WTC11 (cell line): ENCODE results near the gene EHD2. TPM values are rescaled to one million over a fixed set of nuclear protein-coding genes. Genes with fewer than 3 reads are reported as not detected.

Experiments
- ATAC-seq: fragments of 200-7000 bp; cut with Tn5 transposase; 2 replicates; pipeline ENCODE4 v1.10.0; 2021; ENCODE audit warnings: mild to moderate bottlenecking, moderate library complexity
- CTCF ChIA-PET: fragments of 300-600 bp; sonication (Branson Sonifier 250); formaldehyde crosslinking; loops from one replicate; lab custom pipeline; 2021; ENCODE audit warnings: antibody characterized with exemption; lab: Charles Lee
- POLR2A ChIA-PET: fragments of 350-600 bp; sonication (Branson Sonifier 250); formaldehyde crosslinking; loops from one replicate; lab custom pipeline; 2021; ENCODE audit warnings: antibody characterized with exemption; lab: Charles Lee
- DNase-seq: peaks from one replicate; pipeline ENCODE4 v3.0.0; 2021; ENCODE audit warnings: low spot score
- H3K27ac Mint-ChIP-seq: 2 replicates; pipeline ENCODE4 v1.8.0; 2021; ENCODE audit warnings: mixed read lengths
- H3K27me3 Mint-ChIP-seq: 2 replicates; pipeline ENCODE4 v1.8.0; 2021; ENCODE audit warnings: low read depth, mild to moderate bottlenecking, moderate library complexity, mixed read lengths
- H3K36me3 Mint-ChIP-seq: 2 replicates; pipeline ENCODE4 v1.8.0; 2021; ENCODE audit warnings: mixed read lengths
- H3K4me1 Mint-ChIP-seq: 2 replicates; pipeline ENCODE4 v1.8.0; 2022; ENCODE audit warnings: mixed read lengths
- H3K4me3 Mint-ChIP-seq: 2 replicates; pipeline ENCODE4 v1.8.0; 2021; ENCODE audit warnings: mild to moderate bottlenecking, moderate library complexity, mixed read lengths
- H3K9me3 Mint-ChIP-seq: 2 replicates; pipeline ENCODE4 v1.8.0; 2021; ENCODE audit warnings: mixed read lengths
- ATF1 ChIP-seq: sonication (generic); formaldehyde crosslinking; IDR thresholded peaks from 2 replicates; pipeline ENCODE4 v1.8.1; 2023; ENCODE audit warnings: mild to moderate bottlenecking, moderate library complexity, missing genetic modification reagents
- ATF6 ChIP-seq: sonication (generic); formaldehyde crosslinking; IDR thresholded peaks from 2 replicates; pipeline ENCODE4 v1.8.1; 2023; ENCODE audit warnings: mild to moderate bottlenecking, missing genetic modification reagents
- CDX4 ChIP-seq: fragments of 250-450 bp; sonication (Bioruptor Pico); IDR thresholded peaks from 2 replicates; pipeline ENCODE4 v1.9.0; 2021; ENCODE audit warnings: moderate library complexity, mild to moderate bottlenecking, inconsistent platforms, borderline replicate concordance
- CREB1 ChIP-seq: sonication (generic); formaldehyde crosslinking; IDR thresholded peaks from 2 replicates; pipeline ENCODE4 v1.8.0; 2023; ENCODE audit warnings: mild to moderate bottlenecking, missing genetic modification reagents
- E2F1 ChIP-seq: sonication (generic); formaldehyde crosslinking; IDR thresholded peaks from 2 replicates; pipeline ENCODE4 v1.8.0; 2022; ENCODE audit warnings: mild to moderate bottlenecking, missing genetic modification reagents
- E2F4 ChIP-seq: sonication (generic); formaldehyde crosslinking; IDR thresholded peaks from 2 replicates; pipeline ENCODE4 v1.8.1; 2022; ENCODE audit warnings: low read depth, mild to moderate bottlenecking, moderate library complexity, missing genetic modification reagents, borderline replicate concordance
- EMX1 ChIP-seq: fragments of 250-450 bp; sonication (Bioruptor Pico); IDR thresholded peaks from 2 replicates; pipeline ENCODE4 v1.8.0; 2021; ENCODE audit warnings: mild to moderate bottlenecking
- FOXK1 ChIP-seq: sonication (generic); formaldehyde crosslinking; IDR thresholded peaks from 2 replicates; pipeline ENCODE4 v1.8.0; 2022; ENCODE audit warnings: mild to moderate bottlenecking, moderate library complexity, missing genetic modification reagents
- GTF2I ChIP-seq: fragments of 250-450 bp; sonication (Bioruptor Pico); conservative IDR thresholded peaks from 2 replicates; pipeline ENCODE4 v1.4.0; 2021; ENCODE audit warnings: mild to moderate bottlenecking
- JUN ChIP-seq: sonication (generic); formaldehyde crosslinking; IDR thresholded peaks from 2 replicates; pipeline ENCODE4 v1.8.0; 2023; ENCODE audit warnings: mild to moderate bottlenecking, missing genetic modification reagents
- NR2C2 ChIP-seq: sonication (generic); formaldehyde crosslinking; IDR thresholded peaks from 2 replicates; pipeline ENCODE4 v1.8.0; 2022; ENCODE audit warnings: mild to moderate bottlenecking, missing genetic modification reagents
- PRDM15 ChIP-seq: sonication (generic); formaldehyde crosslinking; IDR thresholded peaks from 2 replicates; pipeline ENCODE4 v1.8.0; 2022; ENCODE audit warnings: missing genetic modification reagents
- RELA ChIP-seq: sonication (generic); formaldehyde crosslinking; IDR thresholded peaks from 2 replicates; pipeline ENCODE4 v1.8.1; 2022; ENCODE audit warnings: missing genetic modification reagents, mild to moderate bottlenecking, borderline replicate concordance
- RORB ChIP-seq: fragments of 250-450 bp; sonication (Bioruptor Pico); IDR thresholded peaks from 2 replicates; pipeline ENCODE4 v1.9.0; 2021; ENCODE audit warnings: mild to moderate bottlenecking
- TEAD4 ChIP-seq: sonication (generic); formaldehyde crosslinking; IDR thresholded peaks from 2 replicates; pipeline ENCODE4 v1.8.0; 2022; ENCODE audit warnings: mild to moderate bottlenecking, missing genetic modification reagents
- USF2 ChIP-seq: sonication (generic); formaldehyde crosslinking; IDR thresholded peaks from 2 replicates; pipeline ENCODE4 v1.8.1; 2023; ENCODE audit warnings: mild to moderate bottlenecking, missing genetic modification reagents, moderate library complexity
- ZBTB21 ChIP-seq: sonication (generic); formaldehyde crosslinking; IDR thresholded peaks from 2 replicates; pipeline ENCODE4 v1.8.1; 2023; ENCODE audit warnings: mild to moderate bottlenecking, missing genetic modification reagents, borderline replicate concordance
- ZMAT4 ChIP-seq: fragments of 250-450 bp; sonication (Bioruptor Pico); IDR thresholded peaks from 2 replicates; pipeline ENCODE4 v1.9.0; 2021; ENCODE audit warnings: mild to moderate bottlenecking
- ZNF232 ChIP-seq: sonication (generic); formaldehyde crosslinking; IDR thresholded peaks from 2 replicates; pipeline ENCODE4 v1.8.0; 2022; ENCODE audit warnings: mild to moderate bottlenecking, missing genetic modification reagents
- ZNF263 ChIP-seq: sonication (generic); formaldehyde crosslinking; IDR thresholded peaks from 2 replicates; pipeline ENCODE4 v1.8.1; 2022; ENCODE audit warnings: low read depth, mild to moderate bottlenecking, moderate library complexity, missing genetic modification reagents
- ZNF423 ChIP-seq: fragments of 250-450 bp; sonication (Bioruptor Pico); IDR thresholded peaks from 2 replicates; pipeline ENCODE4 v2.1.2; 2022; ENCODE audit warnings: mild to moderate bottlenecking, moderate library complexity
- ZNF512 ChIP-seq: sonication (generic); formaldehyde crosslinking; IDR thresholded peaks from 2 replicates; pipeline ENCODE4 v1.8.1; 2022; ENCODE audit warnings: missing genetic modification reagents, borderline replicate concordance
- ZNF671 ChIP-seq: fragments of 250-450 bp; sonication (Bioruptor Pico); IDR thresholded peaks from 2 replicates; pipeline ENCODE4 v1.8.0; 2021; ENCODE audit warnings: mild to moderate bottlenecking
- total RNA-seq: library from RNA; stranded (reverse); gene quantifications from 3 replicates; pipeline ENCODE4 v1.2.3, GENCODE V29; 2021

Gene EHD2
- total RNA-seq, 1 experiment from 2014 or later, result 11.8 TPM

- no peak for TF ChIP-seq CREB1 (CRISPR knock-in tag)
- TF ChIP-seq ATF6 (CRISPR knock-in tag), result no peak
- no peak for TF ChIP-seq NR2C2
- TF ChIP-seq TEAD4 (CRISPR knock-in tag), result no peak
- no peak for TF ChIP-seq EMX1 (CRISPR knock-in tag)
These were observed 22.1 kb upstream of the EHD2 start (continued) for GRCh38 chr19:47691090-47691489.

GRCh38 chr19:47691782-47692181 is 21.4 kb upstream of the EHD2 start:
- Mint-ChIP-seq H3K27me3 (no peaks in the 10 kb centered on the region), H3K27ac (no peak overlapping the region), H3K4me3 (no peak overlapping the region), H3K4me1 (no peaks in the 10 kb centered on the region), H3K9me3 (peaks cover 7% of the 10 kb centered on the region), H3K36me3 (peaks cover 24% of the 10 kb centered on the region)
- ATAC-seq (no peak), DNase-seq (no peak)
- POLR2A ChIA-PET, result no interaction called here
- CTCF ChIA-PET, result no interaction called here
- TF ChIP-seq PRDM15 (CRISPR knock-in tag), result no peak
- no peak for TF ChIP-seq EMX1 (CRISPR knock-in tag)
- TF ChIP-seq ZNF671 (CRISPR knock-in tag), result no peak
- TF ChIP-seq ZNF512 (CRISPR knock-in tag), result no peak
- TF ChIP-seq ZMAT4, result no peak
- TF ChIP-seq JUN, result no peak
- no peak for TF ChIP-seq RORB (CRISPR knock-in tag)
- TF ChIP-seq ZNF423, result no peak
- TF ChIP-seq E2F1 (CRISPR knock-in tag), result no peak
- no peak for TF ChIP-seq E2F4 (CRISPR knock-in tag)
- no peak for TF ChIP-seq GTF2I (CRISPR knock-in tag)
- no peak for TF ChIP-seq CDX4 (CRISPR knock-in tag)
- no peak for TF ChIP-seq ZBTB21 (CRISPR knock-in tag)
- TF ChIP-seq ZNF263, result no peak
- TF ChIP-seq ZNF232 (CRISPR knock-in tag), result no peak
- TF ChIP-seq RELA (CRISPR knock-in tag), result no peak
- no peak for TF ChIP-seq USF2
- TF ChIP-seq FOXK1 (CRISPR knock-in tag), result no peak
- TF ChIP-seq ATF1 (CRISPR knock-in tag), result no peak
